A172 (cell line): ENCODE results near the gene EZR. TPM values are rescaled to one million over a fixed set of nuclear protein-coding genes. Genes with fewer than 3 reads are reported as not detected.

Experiments used
- DNase-seq: peaks from one replicate; pipeline ENCODE4 v3.0.0-alpha.2; 2015; ENCODE audit warnings: low spot score
- total RNA-seq: library from RNA; depleted of rRNA; stranded (reverse); fragments of >200 nt; shearing (Covaris generic); gene quantifications from 2 replicates; pipeline ENCODE4 v1.2.3, GENCODE V29; 2014

EZR gene
- total RNA-seq, 1 experiment from 2014 or later = 446 TPM

GRCh38 chr6:158762787-158763433, 56.3 kb downstream of the EZR start:
- no peak for DNase-seq

GRCh38 chr6:158761746-158762145, 57.4 kb downstream of the EZR start:
- no peak for DNase-seq

GRCh38 chr6:158760618-158761250, 58.4 kb downstream of the EZR start:
- no peak for DNase-seq

- no peak for DNase-seq
Observed at GRCh38 chr6:158759966-158760617, 59.1 kb downstream of the EZR start.

- DNase-seq = no peak
Observed at GRCh38 chr6:158758941-158759479, 60.2 kb downstream of the EZR start.

GRCh38 chr6:158758451-158758860, 60.7 kb downstream of the EZR start:
- DNase-seq = no peak

GRCh38 chr6:158757753-158758090, 61.4 kb downstream of the EZR start:
- no peak for DNase-seq

- DNase-seq = no peak
Observed at GRCh38 chr6:158756977-158757752, 62.0 kb downstream of the EZR start.

GRCh38 chr6:158756126-158756525, 63.0 kb downstream of the EZR start:
- DNase-seq = no peak

- no peak for DNase-seq
Observed at GRCh38 chr6:158755636-158756035, 63.5 kb downstream of the EZR start.

- DNase-seq = no peak
Observed at GRCh38 chr6:158754738-158755137, 64.4 kb downstream of the EZR start.

GRCh38 chr6:158753811-158754210, 65.4 kb downstream of the EZR start:
- DNase-seq = no peak

GRCh38 chr6:158752613-158753012, 66.6 kb downstream of the EZR start:
- no peak for DNase-seq

GRCh38 chr6:158751921-158752320, 67.2 kb downstream of the EZR start:
- no peak for DNase-seq

- DNase-seq = no peak
Observed at GRCh38 chr6:158751224-158751623, 67.9 kb downstream of the EZR start.

- DNase-seq = no peak
Observed at GRCh38 chr6:158744986-158745430, 74.2 kb downstream of the EZR start.

- no peak for DNase-seq
Observed at GRCh38 chr6:158743033-158743651, 76.0 kb downstream of the EZR start.

- DNase-seq = no peak
Observed at GRCh38 chr6:158739673-158740072, 79.5 kb downstream of the EZR start.

- peak; percentile 90 for DNase-seq
Observed at GRCh38 chr6:158737710-158738615, 81.2 kb downstream of the EZR start.

GRCh38 chr6:158737082-158737709, 82.0 kb downstream of the EZR start:
- DNase-seq = peak; percentile 25
